Activated gamma-delta T cell treated with anti-CD3 and anti-CD28 coated beads, Interleukin-2, amount 50 U/mL, for 16 hours (primary cell): Measurements from ENCODE around the gene ADAMTSL5.
"Not testable (repeated sequence)": the region's sequence is repeated elsewhere in the genome, so short reads cannot be mapped to it uniquely, and the experiment has no call there.

ENCODE experiments used
- DNase-seq: peaks from one replicate; pipeline ENCODE4 v3.0.0-alpha.2; 2020; ENCODE audit warnings: low read depth

ADAMTSL5 gene

GRCh38 chr19:1481893-1482360 is 30.9 kb downstream of the ADAMTSL5 start:
- no peak for DNase-seq

GRCh38 chr19:1481224-1481892 is 31.5 kb downstream of the ADAMTSL5 start:
- DNase-seq = no peak

GRCh38 chr19:1478934-1479707 is 33.7 kb downstream of the ADAMTSL5 start, which contains the start of gene C19orf25:
TSS of gene C19orf25 (minus strand) at chr19:1479215. CDS start at chr19:1478903, 312 bp downstream.
- DNase-seq = peak; percentile 88

GRCh38 chr19:1477056-1477455 is 35.8 kb downstream of the ADAMTSL5 start:
- not testable (repeated sequence) for DNase-seq

GRCh38 chr19:1475751-1476437 is 36.9 kb downstream of the ADAMTSL5 start:
- DNase-seq = no peak

- no peak for DNase-seq
These were observed 38.0 kb downstream of the ADAMTSL5 start for GRCh38 chr19:1474765-1475351.

- no peak for DNase-seq
These were observed 38.6 kb downstream of the ADAMTSL5 start for GRCh38 chr19:1474011-1474764.

GRCh38 chr19:1473085-1473851 is 39.6 kb downstream of the ADAMTSL5 start:
- no peak for DNase-seq

- DNase-seq = no peak
These were observed 40.4 kb downstream of the ADAMTSL5 start for GRCh38 chr19:1472231-1473084.

GRCh38 chr19:1471515-1472160 is 41.2 kb downstream of the ADAMTSL5 start:
- no peak for DNase-seq

- DNase-seq = no peak
These were observed 41.8 kb downstream of the ADAMTSL5 start for GRCh38 chr19:1471010-1471514.

- no peak for DNase-seq
These were observed 42.4 kb downstream of the ADAMTSL5 start for GRCh38 chr19:1470305-1471009.

GRCh38 chr19:1470055-1470304 is 42.8 kb downstream of the ADAMTSL5 start:
- no peak for DNase-seq

GRCh38 chr19:1469255-1470054 is 43.4 kb downstream of the ADAMTSL5 start:
- DNase-seq = no peak

- no peak for DNase-seq
These were observed 44.0 kb downstream of the ADAMTSL5 start for GRCh38 chr19:1468821-1469254.

- no peak for DNase-seq
These were observed 44.5 kb downstream of the ADAMTSL5 start for GRCh38 chr19:1468274-1468820.

- DNase-seq = no peak
These were observed 45.1 kb downstream of the ADAMTSL5 start for GRCh38 chr19:1467490-1468273.
